B cell (primary cell): ENCODE results near the gene FHIP1B. TPM values are rescaled to one million over a fixed set of nuclear protein-coding genes. Genes with fewer than 3 reads are reported as not detected.

Experiments used
- ATAC-seq: fragments of 200-7000 bp; cut with Tn5 transposase; one replicate; pipeline ENCODE4 v1.10.0; 2021; ENCODE audit warnings: low read depth, mild to moderate bottlenecking, moderate number of reproducible peaks, moderate library complexity
- CTCF ChIA-PET: fragments of 350-600 bp; sonication (Branson Sonifier 250); formaldehyde crosslinking; loops from one replicate; lab custom pipeline; 2021; ENCODE audit warnings: antibody characterized with exemption, inconsistent platforms; lab: Charles Lee
- POLR2A ChIA-PET: fragments of 350-600 bp; sonication (Branson Sonifier 250); formaldehyde crosslinking; loops from one replicate; lab custom pipeline; 2021; ENCODE audit warnings: antibody characterized with exemption; lab: Charles Lee
- DNase-seq: peaks from one replicate; pipeline ENCODE4 v3.0.0; 2013
- H2AFZ ChIP-seq: 2 replicates; pipeline ENCODE4 v1.6.1; 2012; ENCODE audit warnings: mild to moderate bottlenecking, low read depth, low read length; ENCODE audit not compliant: insufficient read depth, poor library complexity, severe bottlenecking
- H3K27ac ChIP-seq, 2 donors: 1 replicate in 1 of 2; 2 replicates in 1 of 2; pipeline ENCODE4 v1.5.1; 2012 to 2013; ENCODE audit warnings: low read length in 2 of 2, mild to moderate bottlenecking in 2 of 2, moderate library complexity in 1 of 2
- H3K27me3 ChIP-seq, 4 experiments: fragments of 200-600 bp in 1 of 4; sonication (generic) in 1 of 4; replicated peaks in 1 of 4; 1 replicate in 2 of 4; 2 replicates in 2 of 4; pipeline versions ENCODE4 v1.6.1 to v1.7.0; 2013 to 2016; ENCODE audit warnings: low read length in 3 of 4, mild to moderate bottlenecking in 2 of 4, mixed read lengths in 1 of 4, moderate library complexity in 1 of 4; ENCODE audit not compliant: insufficient read depth in 4 of 4, control insufficient read depth in 3 of 4; ENCODE audit errors: control extremely low read depth in 1 of 4
- H3K36me3 ChIP-seq, 2 experiments: replicated peaks in 1 of 2; 1 replicate in 1 of 2; 2 replicates in 1 of 2; pipeline versions ENCODE4 v1.6.1 to v1.7.1; 2013; ENCODE audit warnings: low read length in 1 of 2; ENCODE audit not compliant: insufficient read depth in 2 of 2, control insufficient read depth in 1 of 2; ENCODE audit errors: control extremely low read depth in 1 of 2, extremely low read depth in 1 of 2
- H3K4me1 ChIP-seq, 2 donors: fragments of 200-600 bp in 1 of 2; sonication (generic) in 1 of 2; 1 replicate in 1 of 2; 2 replicates in 1 of 2; pipeline versions ENCODE4 v1.5.1 to v1.6.1; 2013 to 2017; ENCODE audit warnings: low read length in 2 of 2; ENCODE audit not compliant: control insufficient read depth in 2 of 2, insufficient read depth in 2 of 2
- H3K4me2 ChIP-seq: replicated peaks from 2 replicates; pipeline ENCODE3; 2012; ENCODE audit warnings: mild to moderate bottlenecking, low read depth, low read length; ENCODE audit not compliant: poor library complexity, severe bottlenecking
- H3K4me3 ChIP-seq, 5 experiments: fragments of 200-600 bp in 1 of 5; sonication (generic) in 1 of 5; 1 replicate in 3 of 5; 2 replicates in 2 of 5; pipeline versions ENCODE4 v1.5.1 to v1.7.0; 2011 to 2016; ENCODE audit warnings: low read length in 4 of 5, mild to moderate bottlenecking in 4 of 5, low read depth in 2 of 5, control low read depth in 1 of 5, moderate library complexity in 1 of 5; ENCODE audit not compliant: insufficient read depth in 1 of 5; ENCODE audit errors: control extremely low read depth in 1 of 5, extremely low read depth in 1 of 5
- H3K79me2 ChIP-seq: fragments of 200-600 bp; sonication (generic); one replicate; pipeline ENCODE4 v1.6.0; 2016; ENCODE audit warnings: low read length; ENCODE audit not compliant: control insufficient read depth, insufficient read depth
- H3K9ac ChIP-seq: fragments of 200-600 bp; sonication (generic); 2 replicates; pipeline ENCODE4 v1.6.1; 2017; ENCODE audit warnings: mild to moderate bottlenecking, low read length, moderate library complexity
- H3K9me3 ChIP-seq, 3 donors: one replicate each; pipeline versions ENCODE4 v1.6.1 to v1.7.1; 2013; ENCODE audit warnings: low read length in 2 of 3; ENCODE audit not compliant: control insufficient read depth in 2 of 3, insufficient read depth in 1 of 3; ENCODE audit errors: control extremely low read depth in 1 of 3
- H4K20me1 ChIP-seq: 2 replicates; pipeline ENCODE4 v1.6.0; 2012; ENCODE audit warnings: mild to moderate bottlenecking, low read length; ENCODE audit not compliant: insufficient read depth, control insufficient read depth, poor library complexity, severe bottlenecking
- H3K27ac Mint-ChIP-seq: one replicate; pipeline ENCODE4 v1.8.0; 2021; ENCODE audit warnings: mixed read lengths
- H3K27me3 Mint-ChIP-seq: one replicate; pipeline ENCODE4 v1.8.0; 2021; ENCODE audit warnings: mixed read lengths
- H3K4me1 Mint-ChIP-seq: one replicate; pipeline ENCODE4 v1.8.0; 2021; ENCODE audit warnings: mixed read lengths
- H3K4me3 Mint-ChIP-seq: one replicate; pipeline ENCODE4 v1.8.0; 2021; ENCODE audit warnings: mixed read lengths
- H3K9me3 Mint-ChIP-seq: one replicate; pipeline ENCODE4 v1.8.0; 2022; ENCODE audit warnings: mixed read lengths; ENCODE audit not compliant: insufficient read depth
- CTCF ChIP-seq: fragments of 200-600 bp; IDR thresholded peaks from one replicate; pipeline ENCODE4 v1.8.0; 2022; ENCODE audit warnings: antibody characterized with exemption, mild to moderate bottlenecking
- EZH2 ChIP-seq: IDR thresholded peaks from 2 replicates; pipeline ENCODE4 v1.6.1; 2012; ENCODE audit warnings: borderline replicate concordance, low read depth, mild to moderate bottlenecking, moderate library complexity, low read length; ENCODE audit not compliant: insufficient read depth, poor library complexity, severe bottlenecking
- WGBS: methylation state at CpG from one replicate; pipeline ENCODE4 v1.1.5; 2013; ENCODE audit warnings: missing lambda C conversion rate; ENCODE audit not compliant: insufficient coverage; 5-methylcytosine and 5-hydroxymethylcytosine counted together
- intact Hi-C: fragments of 100-400 bp; cut with micrococcal nuclease; formaldehyde crosslinking; loops from one replicate; pipeline ENCODE4 v1.10.0; 2022
- polyA plus RNA-seq: library from polyadenylated mRNA; depleted of rRNA; stranded (reverse); fragments of >200 nt; gene quantifications from 2 replicates; pipeline ENCODE4 v1.2.3, GENCODE V29; 2012
- total RNA-seq, 2 donors: library from RNA; stranded (reverse); fragments of 120-200 nt in 1 of 2; gene quantifications; 1 replicate in 1 of 2; 2 replicates in 1 of 2; pipeline versions ENCODE4 v1.2.3 to v1.2.4, GENCODE V29; 2013 to 2022

The FHIP1B gene
- total and polyA plus RNA-seq, 2 donors (not counting 1 experiment from before 2014, with no cell fraction given) = 37.1 to 44.1 TPM

- peak overlapping the region; percentile 69 to 90 for H3K27ac ChIP-seq
- ATAC-seq (no peak), DNase-seq (no peak)
- no peaks in the 10 kb centered on the region for H3K9me3 ChIP-seq
- Mint-ChIP-seq H3K27ac (peak overlapping the region; percentile 91), H3K4me3 (peak overlapping the region; percentile 98), H3K27me3 (no peaks in the 10 kb centered on the region), H3K9me3 (no peaks in the 10 kb centered on the region), H3K4me1 (peaks cover 33% of the 10 kb centered on the region)
- H4K20me1 ChIP-seq = peaks cover 10% of the 10 kb centered on the region
- H2AFZ ChIP-seq = peak overlapping the region; percentile 99
- WGBS = 4% methylated on average over 10 of the region's 10 CpGs
- peak overlapping the region; percentile 91 for H3K4me2 ChIP-seq
- TF ChIP-seq EZH2 = no peak
- no peak for TF ChIP-seq CTCF
- H3K27me3 ChIP-seq = peaks cover 0 to 4% (median 0%) of the 10 kb centered on the region in 4 experiments
- H3K4me3 ChIP-seq = peak overlapping the region; percentile 46 to 90 (median 87)
- CTCF ChIA-PET = interaction anchor here (1.2 kb wide), 1 partner anchor 119 kb away, joined by 3 read pairs; no protein-coding TSS in a partner anchor
- intact Hi-C loops = loop anchor here (1.0 to 10.0 kb wide), 10 partner anchors 156 to 1753 kb away; partner anchors contain the start of genes ARFIP2, EIF3F, ILK and MRPL17
- H3K4me1 ChIP-seq = peaks cover 7 to 13% of the 10 kb centered on the region in 2 donors
- POLR2A ChIA-PET = interaction anchor here (1.0 to 1.5 kb wide), 2 partner anchors 156 to 379 kb away, joined by 3 read pairs; partner anchors contain the start of gene SMPD1
- peaks cover 0 to 6% of the 10 kb centered on the region in 2 experiments for H3K36me3 ChIP-seq
- H3K79me2 ChIP-seq = peaks cover 46% of the 10 kb centered on the region
- H3K9ac ChIP-seq = peak overlapping the region; percentile 88
Measured at GRCh38 chr11:6233984-6234386, 451 bp downstream of the FHIP1B start.

- TF ChIP-seq CTCF (no peak), EZH2 (no peak)
- no peak overlapping the region for H3K4me2 ChIP-seq
- Mint-ChIP-seq H3K4me3 (peak overlapping the region; percentile 23), H3K27ac (no peak overlapping the region), H3K27me3 (no peaks in the 10 kb centered on the region), H3K4me1 (peaks cover 35% of the 10 kb centered on the region), H3K9me3 (no peaks in the 10 kb centered on the region)
- H3K9ac ChIP-seq = no peak overlapping the region
- ATAC-seq = no peak
- peaks cover 10% of the 10 kb centered on the region for H4K20me1 ChIP-seq
- no peak for DNase-seq
- no peaks in the 10 kb centered on the region for H3K9me3 ChIP-seq
- peaks cover 7 to 13% of the 10 kb centered on the region in 2 donors for H3K4me1 ChIP-seq
- ChIA-PET POLR2A (no interaction called here), CTCF (interaction anchor here (1.2 kb wide), 1 partner anchor 120 kb away, joined by 3 read pairs; no protein-coding TSS in a partner anchor)
- H3K27ac ChIP-seq = no peak overlapping the region
- intact Hi-C loops = loop anchor here (5.0 to 10.0 kb wide), 3 partner anchors 369 to 1754 kb away; partner anchors contain the start of genes EIF3F, ILK, RRP8 and TRIM68
- H2AFZ ChIP-seq = no peak overlapping the region
- H3K79me2 ChIP-seq = peaks cover 51% of the 10 kb centered on the region
- H3K4me3 ChIP-seq = no peak overlapping the region
- no peaks in the 10 kb centered on the region for H3K27me3 ChIP-seq
- H3K36me3 ChIP-seq = peaks cover 0 to 6% of the 10 kb centered on the region in 2 experiments
Measured at GRCh38 chr11:6232899-6233298, 1.5 kb downstream of the FHIP1B start.
